NCI-H526 treated with DMSO at 0.1 percent for 48 hours (cell line): ENCODE measurements around the gene HS2ST1.

Experiments used
- DNase-seq: peaks from one replicate; lab custom pipeline; 2025; lab: John Stamatoyannopoulos, UW

Gene HS2ST1

GRCh38 chr1:87115317-87115890 lies 201.0 kb downstream of the HS2ST1 start:
- no peak for DNase-seq

- DNase-seq, result no peak
These were observed 201.5 kb downstream of the HS2ST1 start for GRCh38 chr1:87115891-87116290.

- no peak for DNase-seq
These were observed 203.4 kb downstream of the HS2ST1 start for GRCh38 chr1:87117761-87118368.

- no peak for DNase-seq
These were observed 205.2 kb downstream of the HS2ST1 start for GRCh38 chr1:87119541-87120140.

GRCh38 chr1:87120779-87121178 lies 206.3 kb downstream of the HS2ST1 start:
- DNase-seq, result no peak

- no peak for DNase-seq
These were observed 207.3 kb downstream of the HS2ST1 start for GRCh38 chr1:87121711-87122163.

GRCh38 chr1:87122243-87122642 lies 207.8 kb downstream of the HS2ST1 start:
- peak; percentile 29 for DNase-seq

GRCh38 chr1:87123610-87124009 lies 209.2 kb downstream of the HS2ST1 start:
- DNase-seq, result no peak

- no peak for DNase-seq
These were observed 212.6 kb downstream of the HS2ST1 start for GRCh38 chr1:87126886-87127505.

GRCh38 chr1:87127581-87127980 lies 213.1 kb downstream of the HS2ST1 start:
- DNase-seq, result no peak

- no peak for DNase-seq
These were observed 214.6 kb downstream of the HS2ST1 start for GRCh38 chr1:87129038-87129437.

GRCh38 chr1:87129606-87130005 lies 215.2 kb downstream of the HS2ST1 start:
- no peak for DNase-seq

GRCh38 chr1:87130438-87130837 lies 216.0 kb downstream of the HS2ST1 start:
- DNase-seq, result no peak

- DNase-seq, result peak; percentile 41
These were observed 217.4 kb downstream of the HS2ST1 start for GRCh38 chr1:87131809-87132283.

GRCh38 chr1:87132284-87132870 lies 217.9 kb downstream of the HS2ST1 start:
- no peak for DNase-seq

- DNase-seq, result no peak
These were observed 219.6 kb downstream of the HS2ST1 start for GRCh38 chr1:87134061-87134460.

GRCh38 chr1:87134625-87135328 lies 220.3 kb downstream of the HS2ST1 start:
- DNase-seq, result no peak

GRCh38 chr1:87135329-87135712 lies 220.9 kb downstream of the HS2ST1 start:
- DNase-seq, result no peak

GRCh38 chr1:87136607-87137341 lies 222.3 kb downstream of the HS2ST1 start:
- DNase-seq, result no peak

GRCh38 chr1:87137342-87137739 lies 222.9 kb downstream of the HS2ST1 start:
- no peak for DNase-seq

- DNase-seq, result no peak
These were observed 226.6 kb downstream of the HS2ST1 start for GRCh38 chr1:87140831-87141540.
